Effector memory CD4-positive, alpha-beta T cell (primary cell): Measurements from ENCODE around the gene DHRS7B.

Source experiments
- DNase-seq, 3 donors: peaks; one replicate each; pipeline ENCODE4 v3.0.0-alpha.2; 2020
- H3K27ac ChIP-seq: 2 replicates; pipeline ENCODE4 v1.7.0; 2013; ENCODE audit warnings: mild to moderate bottlenecking, low read length, moderate library complexity; ENCODE audit not compliant: insufficient read depth, poor library complexity, severe bottlenecking
- H3K27me3 ChIP-seq: replicated peaks from 2 replicates; pipeline ENCODE4 v1.7.0; 2013; ENCODE audit warnings: mild to moderate bottlenecking, low read length; ENCODE audit not compliant: insufficient read depth, control insufficient read depth, poor library complexity, severe bottlenecking
- H3K36me3 ChIP-seq: 2 replicates; pipeline ENCODE4 v1.7.0; 2013; ENCODE audit warnings: mild to moderate bottlenecking, low read length, moderate library complexity; ENCODE audit not compliant: control insufficient read depth, insufficient read depth
- H3K4me1 ChIP-seq: 2 replicates; pipeline ENCODE4 v1.7.0; 2013; ENCODE audit warnings: low read length, mild to moderate bottlenecking; ENCODE audit not compliant: control insufficient read depth, insufficient read depth, poor library complexity, severe bottlenecking
- H3K4me3 ChIP-seq: 2 replicates; pipeline ENCODE4 v1.7.0; 2013; ENCODE audit warnings: low read length, low read depth, mild to moderate bottlenecking; ENCODE audit not compliant: insufficient read depth, poor library complexity, severe bottlenecking
- H3K9me3 ChIP-seq: 2 replicates; pipeline ENCODE4 v1.7.0; 2013; ENCODE audit warnings: mild to moderate bottlenecking, low read length, moderate library complexity; ENCODE audit not compliant: control insufficient read depth

DHRS7B gene

DNA sequence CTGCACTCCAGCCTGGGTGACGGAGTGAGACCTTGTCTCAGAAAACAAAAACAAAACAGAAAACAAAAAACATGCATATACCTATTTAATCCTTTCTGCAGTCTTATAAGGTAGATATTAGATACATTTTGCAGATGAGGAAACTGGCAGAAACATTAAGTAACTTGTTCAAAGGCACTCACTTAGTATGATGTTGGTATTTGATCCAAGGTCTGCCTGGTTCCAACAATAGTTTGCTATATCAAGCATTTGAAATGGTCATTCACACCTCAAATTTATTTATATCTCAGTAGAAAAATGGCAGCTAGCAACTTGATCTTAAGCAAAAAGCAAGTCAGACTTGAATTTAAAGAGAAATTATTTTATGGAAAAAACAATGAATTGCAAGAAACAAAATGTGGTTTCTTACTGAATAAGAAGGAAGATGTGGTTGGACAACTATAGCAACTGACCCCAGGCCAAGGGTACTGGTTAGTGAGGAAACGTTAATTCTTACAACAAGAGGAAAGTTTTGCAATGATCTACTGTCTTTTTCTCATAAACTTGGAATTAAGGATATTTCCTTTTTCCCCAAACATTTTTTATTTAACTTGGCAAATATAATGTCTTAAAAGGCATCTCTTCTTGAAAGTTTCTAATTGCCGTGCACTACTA, 19.7 kb downstream of the DHRS7B start:
- Histone ChIP-seq H3K9me3 (no peaks in the 10 kb centered on the region), H3K4me1 (no peaks in the 10 kb centered on the region), H3K27me3 (no peaks in the 10 kb centered on the region), H3K27ac (no peak overlapping the region), H3K4me3 (no peak overlapping the region), H3K36me3 (no peaks in the 10 kb centered on the region)
- DNase-seq = no peak

DNA sequence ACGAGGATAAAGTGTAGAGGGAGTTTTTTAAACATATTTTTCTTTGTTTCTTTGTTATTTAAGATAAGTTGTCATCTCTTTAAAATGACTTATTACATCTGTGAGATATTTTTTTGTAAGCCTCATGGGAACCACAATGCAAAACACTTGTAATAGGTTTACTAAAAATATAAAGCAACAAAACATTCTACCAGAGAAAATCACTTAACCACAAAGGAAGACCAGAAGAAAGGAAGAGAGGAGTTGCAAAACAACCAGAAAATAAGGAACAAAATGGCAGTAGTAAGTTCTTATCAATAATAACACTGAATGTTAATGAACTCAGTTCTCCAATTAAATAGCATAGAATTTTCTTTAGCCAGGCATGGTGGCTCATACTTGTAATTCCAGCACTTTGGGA, 22.9 kb downstream of the DHRS7B start:
- Histone ChIP-seq H3K27me3 (no peaks in the 10 kb centered on the region), H3K4me3 (no peak overlapping the region), H3K9me3 (no peaks in the 10 kb centered on the region), H3K4me1 (no peaks in the 10 kb centered on the region), H3K36me3 (no peaks in the 10 kb centered on the region), H3K27ac (no peak overlapping the region)
- DNase-seq = no peak

DNA sequence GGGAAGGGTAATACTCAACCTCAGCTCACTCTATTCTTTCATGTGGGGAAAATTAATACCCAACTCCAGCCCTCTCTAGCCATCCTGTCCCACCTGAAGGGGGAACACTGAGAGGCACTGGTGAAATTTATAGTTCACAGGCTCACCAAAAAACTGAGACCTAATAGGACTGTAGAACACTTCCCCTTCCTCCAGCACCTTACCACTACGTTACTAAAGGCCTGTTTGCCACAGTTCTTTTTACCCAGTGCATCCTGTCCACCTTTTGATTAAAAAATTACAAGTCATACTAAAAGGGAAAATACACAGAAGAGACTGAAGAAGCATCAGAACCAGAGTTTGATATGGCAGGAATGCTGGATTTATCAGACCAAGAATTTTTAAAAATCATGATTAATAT, 26.0 kb downstream of the DHRS7B start:
- Histone ChIP-seq H3K4me1 (no peaks in the 10 kb centered on the region), H3K27ac (no peak overlapping the region), H3K27me3 (no peaks in the 10 kb centered on the region), H3K9me3 (no peaks in the 10 kb centered on the region), H3K36me3 (no peaks in the 10 kb centered on the region), H3K4me3 (no peak overlapping the region)
- no peak for DNase-seq

DNA sequence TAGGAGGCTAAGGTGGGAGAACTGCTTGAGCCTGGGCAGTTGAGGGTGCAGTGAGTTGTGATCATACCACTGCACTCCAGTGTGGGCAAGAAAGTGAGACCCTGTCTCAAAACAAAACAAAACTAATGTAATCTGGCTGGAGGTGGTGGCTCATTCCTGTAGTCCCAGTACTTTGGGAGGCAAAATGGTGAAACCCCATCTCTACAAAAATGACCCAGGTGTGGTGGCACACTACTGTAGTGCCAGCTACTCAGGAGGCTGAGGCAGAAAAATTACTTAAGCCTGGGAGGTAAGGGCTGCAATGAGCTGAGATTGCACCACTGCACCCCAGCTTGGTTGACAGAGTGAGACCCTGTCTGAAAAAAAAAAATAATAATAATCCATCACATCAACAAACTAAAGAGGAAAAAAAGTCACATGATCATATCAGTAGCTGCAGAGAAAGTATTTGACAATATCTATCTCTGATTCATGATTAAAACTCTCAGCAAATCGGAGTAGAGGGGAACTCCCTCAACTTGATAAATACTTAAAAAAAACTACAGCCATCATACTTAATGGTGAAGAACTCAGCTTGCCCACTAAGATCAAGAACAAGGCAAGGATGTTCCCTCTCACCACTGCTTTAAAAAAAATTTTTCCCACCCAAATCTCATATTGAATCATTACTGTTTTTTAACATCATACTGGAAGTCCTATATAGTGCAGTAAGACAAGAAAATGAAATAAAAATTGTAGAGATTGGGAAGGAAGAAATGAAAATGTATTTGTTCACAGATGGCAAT, 31.0 kb downstream of the DHRS7B start:
- Histone ChIP-seq H3K36me3 (no peaks in the 10 kb centered on the region), H3K4me1 (no peaks in the 10 kb centered on the region), H3K27ac (no peak overlapping the region), H3K27me3 (no peaks in the 10 kb centered on the region), H3K9me3 (no peaks in the 10 kb centered on the region), H3K4me3 (no peak overlapping the region)
- no peak for DNase-seq

DNA sequence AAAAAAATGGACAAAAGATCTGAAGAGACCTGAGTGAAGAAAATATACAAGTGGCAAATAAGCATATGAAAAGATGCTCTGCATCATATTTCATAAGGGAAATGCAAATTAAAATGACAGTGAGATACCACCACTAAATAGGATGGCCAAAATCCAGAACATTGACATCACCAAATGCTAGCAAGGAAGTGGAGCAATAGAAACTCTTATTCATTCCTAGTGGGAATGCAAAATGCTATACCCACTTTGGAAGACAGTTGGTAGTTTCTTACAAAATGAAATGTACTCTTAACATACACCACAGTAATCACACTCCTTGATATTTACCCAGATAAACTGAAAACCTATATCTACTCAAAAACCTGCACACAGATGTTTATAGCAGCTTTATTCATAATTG, 33.6 kb downstream of the DHRS7B start:
- Histone ChIP-seq H3K4me3 (no peak overlapping the region), H3K9me3 (no peaks in the 10 kb centered on the region), H3K4me1 (no peaks in the 10 kb centered on the region), H3K27me3 (no peaks in the 10 kb centered on the region), H3K27ac (no peak overlapping the region), H3K36me3 (no peaks in the 10 kb centered on the region)
- DNase-seq = no peak

DNA sequence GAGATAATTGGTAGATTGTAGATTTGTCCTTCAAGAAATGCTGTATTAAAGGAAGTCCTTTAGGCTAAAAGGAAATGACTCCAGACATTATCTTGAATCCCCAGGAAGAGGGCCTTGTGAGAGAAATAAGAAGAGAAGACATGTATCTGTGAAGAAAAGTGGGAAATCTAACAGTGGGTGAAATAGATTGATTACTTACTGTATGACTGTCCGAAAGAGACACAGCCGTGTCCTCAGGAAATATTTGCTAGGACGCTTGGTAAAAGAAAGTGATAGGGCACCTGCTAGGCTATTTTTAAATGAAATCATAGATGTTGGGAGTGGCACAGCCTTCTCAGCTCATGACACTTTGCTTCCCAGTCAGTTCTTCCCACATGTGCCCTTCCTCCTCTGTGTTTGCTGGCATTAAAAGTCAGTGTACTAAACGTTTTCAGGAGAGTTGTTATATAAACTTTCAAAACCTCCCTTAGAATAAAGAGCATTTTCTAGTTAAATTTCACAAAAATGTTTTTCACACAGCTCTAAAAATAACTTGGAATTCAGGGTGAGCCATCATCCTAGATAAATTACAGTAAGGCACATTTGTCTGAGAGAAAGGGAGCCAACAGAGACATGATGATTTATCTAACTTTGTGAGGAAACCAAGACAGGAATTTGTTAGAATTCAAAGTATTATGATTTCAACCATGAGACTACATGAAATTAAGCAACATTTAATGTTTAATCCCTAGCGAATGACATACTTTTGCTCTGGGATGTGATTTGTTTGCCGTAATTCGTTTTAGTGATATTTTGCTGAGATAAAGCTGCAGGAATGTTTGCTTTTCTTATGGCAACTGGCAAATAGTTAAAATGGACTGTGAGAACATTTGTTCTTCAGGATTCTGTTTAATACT, 35.0 kb downstream of the DHRS7B start:
- no peak overlapping the region for H3K4me3 ChIP-seq
- no peaks in the 10 kb centered on the region for H3K36me3 ChIP-seq
- DNase-seq = no peak
- H3K4me1 ChIP-seq = no peaks in the 10 kb centered on the region
- H3K27ac ChIP-seq = no peak overlapping the region
- H3K9me3 ChIP-seq = no peaks in the 10 kb centered on the region
- H3K27me3 ChIP-seq = no peaks in the 10 kb centered on the region

DNA sequence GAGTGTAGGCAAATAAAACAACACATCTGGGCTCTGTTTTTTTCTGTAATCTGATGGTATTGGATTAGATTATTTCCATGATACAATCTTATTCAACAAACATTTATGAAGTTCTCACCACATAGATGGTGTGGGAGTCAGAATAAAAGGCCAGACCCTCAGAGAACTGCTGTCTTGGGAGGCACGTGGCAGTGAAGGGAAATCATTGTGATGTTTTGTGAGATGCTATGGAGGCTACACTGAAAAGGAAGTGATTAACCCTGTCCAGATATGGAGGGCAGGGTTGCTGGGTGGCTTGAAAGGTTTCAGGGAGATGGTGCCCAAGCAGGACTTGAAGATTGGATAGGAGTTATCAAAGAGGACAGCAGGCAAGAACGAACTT, 35.6 kb downstream of the DHRS7B start:
- H3K4me3 ChIP-seq = no peak overlapping the region
- no peaks in the 10 kb centered on the region for H3K9me3 ChIP-seq
- no peak for DNase-seq
- H3K36me3 ChIP-seq = no peaks in the 10 kb centered on the region
- no peaks in the 10 kb centered on the region for H3K4me1 ChIP-seq
- no peak overlapping the region for H3K27ac ChIP-seq
- no peaks in the 10 kb centered on the region for H3K27me3 ChIP-seq

DNA sequence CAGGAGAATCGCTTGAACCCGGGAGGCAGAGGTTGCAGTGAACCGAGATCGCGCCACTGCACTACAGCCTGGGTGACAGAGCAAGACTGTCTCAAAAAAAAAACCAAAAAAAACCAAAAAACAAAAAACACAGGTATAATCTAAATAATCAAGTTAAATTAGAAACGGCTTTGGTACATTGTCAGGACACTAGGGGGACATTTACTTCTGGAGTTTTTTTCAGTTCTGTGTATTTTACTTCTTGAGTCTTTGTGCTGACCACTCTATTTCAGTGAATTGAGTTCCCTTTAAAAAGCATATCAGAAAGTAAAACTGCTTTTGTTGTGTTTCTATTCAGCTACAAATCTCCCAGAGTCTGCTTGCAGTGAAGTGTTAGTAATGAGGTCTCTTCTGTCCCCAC, 36.3 kb downstream of the DHRS7B start:
- H3K36me3 ChIP-seq = no peaks in the 10 kb centered on the region
- H3K4me3 ChIP-seq = no peak overlapping the region
- no peaks in the 10 kb centered on the region for H3K27me3 ChIP-seq
- H3K27ac ChIP-seq = no peak overlapping the region
- no peaks in the 10 kb centered on the region for H3K4me1 ChIP-seq
- no peak for DNase-seq
- H3K9me3 ChIP-seq = no peaks in the 10 kb centered on the region

DNA sequence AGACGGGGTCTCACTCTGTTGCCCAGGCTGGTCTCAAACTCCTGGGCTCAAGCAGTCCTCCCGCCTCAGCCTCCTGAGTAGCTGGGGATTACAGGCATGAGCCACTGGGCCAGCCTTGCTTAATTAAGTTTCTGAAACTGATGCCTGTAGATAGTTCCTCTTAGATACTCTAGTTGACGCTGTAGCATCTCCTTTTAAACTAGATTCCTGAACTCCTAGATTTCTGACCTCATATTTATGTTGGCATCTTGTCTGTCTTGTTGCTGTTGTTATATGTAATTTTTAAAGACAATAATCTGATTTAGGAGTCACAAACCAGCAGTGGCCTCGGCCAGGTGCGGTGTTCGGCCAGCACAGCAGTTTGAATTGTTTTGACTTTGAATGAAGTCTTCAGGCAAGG, 37.5 kb downstream of the DHRS7B start:
- DNase-seq = no peak
- H3K27me3 ChIP-seq = no peaks in the 10 kb centered on the region
- H3K27ac ChIP-seq = no peak overlapping the region
- H3K4me1 ChIP-seq = no peaks in the 10 kb centered on the region
- H3K9me3 ChIP-seq = no peaks in the 10 kb centered on the region
- H3K4me3 ChIP-seq = no peak overlapping the region
- no peaks in the 10 kb centered on the region for H3K36me3 ChIP-seq

DNA sequence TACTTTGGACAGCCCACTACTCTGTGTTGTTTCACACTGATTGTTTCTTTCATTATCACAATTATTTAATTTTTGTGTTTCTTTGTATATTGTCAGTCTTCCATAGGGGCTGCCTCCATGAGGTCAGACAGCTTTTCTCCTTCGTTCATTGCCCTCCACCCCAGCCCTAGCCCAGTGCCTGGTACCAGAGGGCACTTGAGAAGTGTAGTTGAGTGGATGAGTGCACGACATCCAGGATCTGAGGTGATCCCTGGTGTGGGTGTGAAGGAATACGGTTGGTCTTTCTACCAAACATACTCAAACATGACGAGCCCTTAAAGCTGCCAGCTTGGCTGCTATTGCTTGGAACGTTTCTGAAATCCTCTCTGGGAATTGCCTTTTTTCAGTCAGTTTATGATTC, 37.9 kb downstream of the DHRS7B start:
- no peaks in the 10 kb centered on the region for H3K27me3 ChIP-seq
- DNase-seq = no peak
- no peaks in the 10 kb centered on the region for H3K36me3 ChIP-seq
- H3K27ac ChIP-seq = no peak overlapping the region
- H3K4me1 ChIP-seq = no peaks in the 10 kb centered on the region
- H3K4me3 ChIP-seq = no peak overlapping the region
- H3K9me3 ChIP-seq = no peaks in the 10 kb centered on the region
